Measurements from ENCODE around the gene SLC25A2.

The SLC25A2 gene

GRCh38 chr5:141313711-141314110 lies 9.9 kb upstream of the SLC25A2 start:
- no peak for DNase-seq

GRCh38 chr5:141306630-141307029 lies 2.8 kb upstream of the SLC25A2 start:
- no peak for DNase-seq

GRCh38 chr5:141298376-141298775 lies 5.5 kb downstream of the SLC25A2 start:
- DNase-seq, result no peak

- no peak for DNase-seq
Observed at GRCh38 chr5:141272906-141273305, 30.9 kb downstream of the SLC25A2 start.

GRCh38 chr5:141269195-141269594 lies 34.7 kb downstream of the SLC25A2 start:
- DNase-seq, result no peak

DNA sequence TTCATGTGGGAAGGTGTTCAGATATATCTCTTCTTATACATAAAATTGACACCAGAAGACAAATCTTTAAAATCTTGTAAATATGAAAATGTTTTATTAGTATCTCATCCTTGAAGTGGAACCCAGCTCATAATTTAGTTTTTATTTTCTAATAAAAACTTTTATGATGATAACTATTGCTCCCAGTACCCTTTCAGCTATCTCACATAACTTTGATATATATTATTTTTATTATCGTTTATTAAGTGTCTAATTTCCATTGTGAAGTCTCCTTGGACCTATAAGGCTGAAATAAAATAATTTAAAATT lies 42.7 kb downstream of the SLC25A2 start:
- no peak for DNase-seq

GRCh38 chr5:141260458-141261237 lies 43.2 kb downstream of the SLC25A2 start:
- no peak for DNase-seq

DNA sequence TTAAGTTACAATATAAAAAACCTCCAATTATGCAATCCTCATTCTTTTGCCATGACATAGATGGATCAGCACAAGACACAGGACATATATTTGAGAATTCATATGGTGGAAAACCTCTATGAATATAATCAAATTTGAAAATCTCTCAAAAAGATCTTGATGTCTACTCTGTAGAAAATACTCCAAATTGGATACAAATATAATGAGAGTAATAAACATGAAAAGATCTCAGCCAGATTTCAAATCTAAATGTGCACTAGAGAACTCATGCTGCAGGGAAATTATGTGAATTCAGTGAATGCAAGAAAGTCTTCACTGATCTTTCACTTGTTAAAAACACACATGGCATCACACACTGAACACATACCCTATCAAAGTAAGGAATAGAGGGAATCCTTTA lies 44.9 kb downstream of the SLC25A2 start:
- no peak for DNase-seq

DNA sequence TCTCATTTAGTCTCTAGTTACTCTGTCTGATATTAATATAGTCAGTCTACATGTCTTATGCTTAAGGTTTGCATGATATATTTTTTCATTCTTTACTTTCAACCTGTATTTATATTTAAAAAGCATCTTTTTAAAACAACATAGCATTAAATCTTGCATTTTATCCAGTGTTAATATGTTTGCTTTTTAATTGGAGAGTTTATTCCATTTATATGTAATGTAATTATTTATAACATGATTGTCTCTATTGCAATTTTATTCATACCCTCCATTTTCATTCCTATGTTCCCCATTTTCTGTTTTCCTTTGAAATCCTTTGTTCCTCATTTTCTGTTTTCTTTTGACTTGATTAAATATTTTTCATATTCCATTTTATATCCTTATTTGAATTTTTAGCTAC lies 45.4 kb downstream of the SLC25A2 start:
- DNase-seq, result no peak
